ENCODE measurements around the gene MGMT.

Gene MGMT

GRCh38 chr10:129550076-129550475 lies 83.0 kb downstream of the MGMT start:
- WGBS, 2 experiments: 86 to 89% methylated on average over 16 of the region's 16 CpGs
- H3K4me1 ChIP-seq (ENCODE audit: control insufficient read depth, insufficient read depth, low read length): no peaks in the 10 kb centered on the region

GRCh38 chr10:129550658-129551057 lies 83.6 kb downstream of the MGMT start:
- no peak overlapping the region for H3K4me3 ChIP-seq (ENCODE audit: insufficient read depth, low read depth, low read length)
- H3K27me3 ChIP-seq (ENCODE audit: control insufficient read depth, insufficient read depth, low read length, poor library complexity, severe bottlenecking): no peaks in the 10 kb centered on the region
- no peak overlapping the region for H3K27ac ChIP-seq (ENCODE audit: insufficient read depth, low read depth, low read length, poor library complexity, severe bottlenecking)
- no peaks in the 10 kb centered on the region for H3K4me1 ChIP-seq (ENCODE audit: control insufficient read depth, insufficient read depth, low read length)
- H3K9me3 ChIP-seq (ENCODE audit: control insufficient read depth, low read length): no peaks in the 10 kb centered on the region
- 95% methylated on average over 10 of the region's 10 CpGs for WGBS, 2 experiments
- H3K36me3 ChIP-seq (ENCODE audit: control insufficient read depth, insufficient read depth, low read length): no peaks in the 10 kb centered on the region

More at GRCh38 chr10:129550076-129550475, 83.0 kb downstream of the MGMT start:
- Histone ChIP-seq H3K36me3 (ENCODE audit: control insufficient read depth, insufficient read depth, low read length) (no peaks in the 10 kb centered on the region), H3K27ac (ENCODE audit: insufficient read depth, low read depth, low read length, poor library complexity, severe bottlenecking) (no peak overlapping the region), H3K9me3 (ENCODE audit: control insufficient read depth, low read length) (no peaks in the 10 kb centered on the region), H3K27me3 (ENCODE audit: control insufficient read depth, insufficient read depth, low read length, poor library complexity, severe bottlenecking) (no peaks in the 10 kb centered on the region), H3K4me3 (ENCODE audit: insufficient read depth, low read depth, low read length) (no peak overlapping the region)

GRCh38 chr10:129552119-129552518 lies 85.1 kb downstream of the MGMT start:
- Histone ChIP-seq H3K27ac (ENCODE audit: insufficient read depth, low read depth, low read length, poor library complexity, severe bottlenecking) (no peak overlapping the region), H3K36me3 (ENCODE audit: control insufficient read depth, insufficient read depth, low read length) (no peaks in the 10 kb centered on the region), H3K4me1 (ENCODE audit: control insufficient read depth, insufficient read depth, low read length) (no peaks in the 10 kb centered on the region), H3K9me3 (ENCODE audit: control insufficient read depth, low read length) (no peaks in the 10 kb centered on the region), H3K27me3 (ENCODE audit: control insufficient read depth, insufficient read depth, low read length, poor library complexity, severe bottlenecking) (no peaks in the 10 kb centered on the region), H3K4me3 (ENCODE audit: insufficient read depth, low read depth, low read length) (no peak overlapping the region)
- WGBS, 2 experiments: 94% methylated on average over 14 of the region's 14 CpGs

GRCh38 chr10:129553928-129554327 lies 86.9 kb downstream of the MGMT start:
- 94 to 95% methylated on average over 11 of the region's 11 CpGs for WGBS, 2 experiments
- Histone ChIP-seq H3K27ac (ENCODE audit: insufficient read depth, low read depth, low read length, poor library complexity, severe bottlenecking) (no peak overlapping the region), H3K36me3 (ENCODE audit: control insufficient read depth, insufficient read depth, low read length) (no peaks in the 10 kb centered on the region), H3K4me1 (ENCODE audit: control insufficient read depth, insufficient read depth, low read length) (no peaks in the 10 kb centered on the region), H3K4me3 (ENCODE audit: insufficient read depth, low read depth, low read length) (no peak overlapping the region), H3K9me3 (ENCODE audit: control insufficient read depth, low read length) (no peaks in the 10 kb centered on the region), H3K27me3 (ENCODE audit: control insufficient read depth, insufficient read depth, low read length, poor library complexity, severe bottlenecking) (no peaks in the 10 kb centered on the region)

- Histone ChIP-seq H3K27me3 (ENCODE audit: control insufficient read depth, insufficient read depth, low read length, poor library complexity, severe bottlenecking) (no peaks in the 10 kb centered on the region), H3K36me3 (ENCODE audit: control insufficient read depth, insufficient read depth, low read length) (no peaks in the 10 kb centered on the region), H3K4me3 (ENCODE audit: insufficient read depth, low read depth, low read length) (no peak overlapping the region), H3K27ac (ENCODE audit: insufficient read depth, low read depth, low read length, poor library complexity, severe bottlenecking) (no peak overlapping the region), H3K9me3 (ENCODE audit: control insufficient read depth, low read length) (no peaks in the 10 kb centered on the region), H3K4me1 (ENCODE audit: control insufficient read depth, insufficient read depth, low read length) (no peaks in the 10 kb centered on the region)
- 94 to 97% methylated on average over 18 of the region's 18 CpGs for WGBS, 2 experiments
These were observed 89.3 kb downstream of the MGMT start for GRCh38 chr10:129556316-129556715.

GRCh38 chr10:129560361-129560760 lies 93.3 kb downstream of the MGMT start:
- WGBS, 2 experiments: 96% methylated on average over 5 to 6 of the region's 6 CpGs
- no peak overlapping the region for H3K4me3 ChIP-seq (ENCODE audit: insufficient read depth, low read depth, low read length)
- no peak overlapping the region for H3K27ac ChIP-seq (ENCODE audit: insufficient read depth, low read depth, low read length, poor library complexity, severe bottlenecking)
- no peaks in the 10 kb centered on the region for H3K36me3 ChIP-seq (ENCODE audit: control insufficient read depth, insufficient read depth, low read length)
- H3K27me3 ChIP-seq (ENCODE audit: control insufficient read depth, insufficient read depth, low read length, poor library complexity, severe bottlenecking): no peaks in the 10 kb centered on the region
- H3K9me3 ChIP-seq (ENCODE audit: control insufficient read depth, low read length): no peaks in the 10 kb centered on the region
- H3K4me1 ChIP-seq (ENCODE audit: control insufficient read depth, insufficient read depth, low read length): no peaks in the 10 kb centered on the region

GRCh38 chr10:129562487-129562886 lies 95.4 kb downstream of the MGMT start:
- H3K4me1 ChIP-seq (ENCODE audit: control insufficient read depth, insufficient read depth, low read length): no peaks in the 10 kb centered on the region
- H3K9me3 ChIP-seq (ENCODE audit: control insufficient read depth, low read length): no peaks in the 10 kb centered on the region
- no peaks in the 10 kb centered on the region for H3K36me3 ChIP-seq (ENCODE audit: control insufficient read depth, insufficient read depth, low read length)
- no peak overlapping the region for H3K4me3 ChIP-seq (ENCODE audit: insufficient read depth, low read depth, low read length)
- H3K27me3 ChIP-seq (ENCODE audit: control insufficient read depth, insufficient read depth, low read length, poor library complexity, severe bottlenecking): no peaks in the 10 kb centered on the region
- H3K27ac ChIP-seq (ENCODE audit: insufficient read depth, low read depth, low read length, poor library complexity, severe bottlenecking): no peak overlapping the region
- WGBS, 2 experiments: 94 to 95% methylated on average over 8 of the region's 8 CpGs

GRCh38 chr10:129564923-129565322 lies 97.9 kb downstream of the MGMT start:
- Histone ChIP-seq H3K4me1 (ENCODE audit: control insufficient read depth, insufficient read depth, low read length) (no peaks in the 10 kb centered on the region), H3K27me3 (ENCODE audit: control insufficient read depth, insufficient read depth, low read length, poor library complexity, severe bottlenecking) (no peaks in the 10 kb centered on the region), H3K9me3 (ENCODE audit: control insufficient read depth, low read length) (no peaks in the 10 kb centered on the region), H3K4me3 (ENCODE audit: insufficient read depth, low read depth, low read length) (no peak overlapping the region), H3K36me3 (ENCODE audit: control insufficient read depth, insufficient read depth, low read length) (no peaks in the 10 kb centered on the region), H3K27ac (ENCODE audit: insufficient read depth, low read depth, low read length, poor library complexity, severe bottlenecking) (no peak overlapping the region)
- WGBS, 2 experiments: 94 to 95% methylated on average over 19 of the region's 19 CpGs

- no peaks in the 10 kb centered on the region for H3K27me3 ChIP-seq (ENCODE audit: control insufficient read depth, insufficient read depth, low read length, poor library complexity, severe bottlenecking)
- 88 to 89% methylated on average over 16 of the region's 16 CpGs for WGBS, 2 experiments
- H3K4me1 ChIP-seq (ENCODE audit: control insufficient read depth, insufficient read depth, low read length): no peaks in the 10 kb centered on the region
- H3K4me3 ChIP-seq (ENCODE audit: insufficient read depth, low read depth, low read length): no peak overlapping the region
- no peak overlapping the region for H3K27ac ChIP-seq (ENCODE audit: insufficient read depth, low read depth, low read length, poor library complexity, severe bottlenecking)
- H3K9me3 ChIP-seq (ENCODE audit: control insufficient read depth, low read length): no peaks in the 10 kb centered on the region
- no peaks in the 10 kb centered on the region for H3K36me3 ChIP-seq (ENCODE audit: control insufficient read depth, insufficient read depth, low read length)
These were observed 101.7 kb downstream of the MGMT start for GRCh38 chr10:129568583-129569344.

- no peaks in the 10 kb centered on the region for H3K9me3 ChIP-seq (ENCODE audit: control insufficient read depth, low read length)
- WGBS, 2 experiments: 94 to 95% methylated on average over 11 of the region's 11 CpGs
These were observed 103.1 kb downstream of the MGMT start for GRCh38 chr10:129570185-129570584.

More at GRCh38 chr10:129570185-129570584, 103.1 kb downstream of the MGMT start:
- no peak overlapping the region for H3K4me3 ChIP-seq (ENCODE audit: insufficient read depth, low read depth, low read length)
- no peaks in the 10 kb centered on the region for H3K4me1 ChIP-seq (ENCODE audit: control insufficient read depth, insufficient read depth, low read length)
- H3K27ac ChIP-seq (ENCODE audit: insufficient read depth, low read depth, low read length, poor library complexity, severe bottlenecking): no peak overlapping the region
- H3K27me3 ChIP-seq (ENCODE audit: control insufficient read depth, insufficient read depth, low read length, poor library complexity, severe bottlenecking): no peaks in the 10 kb centered on the region
- H3K36me3 ChIP-seq (ENCODE audit: control insufficient read depth, insufficient read depth, low read length): no peaks in the 10 kb centered on the region

Measured in ectodermal cell (in vitro differentiated cells).